SK-N-SH (cell line): Measurements from ENCODE around the gene ZSCAN25.

ENCODE experiments used
- MAX ChIP-seq: IDR thresholded peaks from 2 replicates; pipeline ENCODE4 v1.4.0; 2012; ENCODE audit warnings: low read depth
- MXI1 ChIP-seq: IDR thresholded peaks from 2 replicates; pipeline ENCODE4 v1.6.1; 2012; ENCODE audit warnings: mild to moderate bottlenecking, low read depth, low read length, improper control_type of control experiment

GRCh38 chr7:99648843-99649242 lies 32.1 kb downstream of the ZSCAN25 start:
- no peak for TF ChIP-seq MXI1
- TF ChIP-seq MAX = no peak
